ENCODE data around the gene ATF2.

ATF2 gene, protein sequence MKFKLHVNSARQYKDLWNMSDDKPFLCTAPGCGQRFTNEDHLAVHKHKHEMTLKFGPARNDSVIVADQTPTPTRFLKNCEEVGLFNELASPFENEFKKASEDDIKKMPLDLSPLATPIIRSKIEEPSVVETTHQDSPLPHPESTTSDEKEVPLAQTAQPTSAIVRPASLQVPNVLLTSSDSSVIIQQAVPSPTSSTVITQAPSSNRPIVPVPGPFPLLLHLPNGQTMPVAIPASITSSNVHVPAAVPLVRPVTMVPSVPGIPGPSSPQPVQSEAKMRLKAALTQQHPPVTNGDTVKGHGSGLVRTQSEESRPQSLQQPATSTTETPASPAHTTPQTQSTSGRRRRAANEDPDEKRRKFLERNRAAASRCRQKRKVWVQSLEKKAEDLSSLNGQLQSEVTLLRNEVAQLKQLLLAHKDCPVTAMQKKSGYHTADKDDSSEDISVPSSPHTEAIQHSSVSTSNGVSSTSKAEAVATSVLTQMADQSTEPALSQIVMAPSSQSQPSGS

DNA sequence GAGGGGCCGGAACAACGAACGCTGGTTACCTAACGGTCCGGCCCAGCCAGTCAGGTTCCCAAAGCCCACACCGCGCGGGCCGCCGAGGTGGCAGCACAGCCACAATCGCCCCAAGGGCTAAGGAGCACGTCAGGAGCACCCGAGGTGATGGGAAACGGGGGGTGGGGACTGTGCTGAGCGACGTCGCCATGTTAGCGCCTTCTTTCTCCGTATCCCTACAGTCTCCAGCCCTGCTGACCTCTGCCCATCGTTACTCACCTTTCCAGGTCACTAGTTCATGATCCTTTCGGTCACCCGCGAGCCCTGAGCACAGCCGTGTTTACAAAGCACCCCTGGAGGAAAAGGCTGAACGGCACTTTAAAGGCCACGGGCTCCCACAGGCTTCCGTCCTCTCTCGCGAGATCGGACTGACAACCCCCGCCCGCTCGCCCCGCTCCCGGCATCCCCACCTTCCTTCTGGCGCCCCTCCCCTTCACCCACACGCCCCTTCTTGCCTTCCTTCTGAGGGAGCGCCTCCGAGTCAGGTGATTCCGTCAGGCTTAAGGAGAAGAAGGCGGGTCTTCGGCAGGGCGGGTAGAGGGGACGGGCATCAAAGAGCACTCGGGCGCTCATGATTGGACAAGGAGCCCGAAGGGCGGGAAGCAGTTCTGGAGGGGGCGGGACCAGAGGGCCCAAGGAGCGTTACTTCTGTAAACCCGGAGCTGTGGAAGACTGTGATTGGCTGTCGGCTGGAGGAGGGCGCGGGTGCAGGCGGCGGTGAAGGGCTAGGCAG lies at the start of gene ATF2:
Gene ATF2, minus strand, starts transcription at position 412 of the 772 bp plus-strand sequence. CDS start 31,760 bp downstream, outside the sequence.
- DNase-seq: peak; percentile 95

DNA sequence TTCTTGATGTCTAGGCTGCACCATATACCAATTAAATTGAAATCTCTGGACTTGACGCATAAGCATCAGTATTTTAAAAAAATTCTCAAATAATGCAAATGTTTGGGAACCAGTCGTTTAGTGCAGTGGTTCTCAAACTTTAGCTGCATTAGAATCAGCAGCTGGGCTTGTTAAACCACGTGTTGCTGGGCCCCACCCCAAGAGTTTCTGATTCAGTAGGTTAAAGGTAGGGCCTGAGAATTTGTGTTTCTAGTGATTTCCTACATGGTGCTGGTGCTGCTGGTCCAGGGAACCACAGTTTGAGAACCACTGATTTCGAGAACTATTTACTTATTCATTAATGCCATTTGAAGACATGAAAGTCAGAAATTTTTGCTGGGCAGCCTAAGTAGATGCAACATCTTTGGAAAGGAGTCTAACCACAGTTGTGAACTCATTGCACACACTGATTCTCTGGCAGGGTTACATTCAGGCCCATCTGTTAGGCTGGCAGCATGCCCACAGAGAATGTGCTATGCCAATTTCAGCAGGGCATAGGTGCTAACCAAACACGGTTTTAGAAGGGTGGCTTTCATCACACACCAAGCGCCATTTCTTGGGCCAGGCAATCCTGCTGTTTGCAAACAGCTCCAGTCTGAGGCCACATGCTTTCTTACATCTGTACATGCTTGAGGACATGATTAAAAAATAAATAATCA lies 39.9 kb upstream of the ATF2 start:
- DNase-seq: peak; percentile 35

DNA sequence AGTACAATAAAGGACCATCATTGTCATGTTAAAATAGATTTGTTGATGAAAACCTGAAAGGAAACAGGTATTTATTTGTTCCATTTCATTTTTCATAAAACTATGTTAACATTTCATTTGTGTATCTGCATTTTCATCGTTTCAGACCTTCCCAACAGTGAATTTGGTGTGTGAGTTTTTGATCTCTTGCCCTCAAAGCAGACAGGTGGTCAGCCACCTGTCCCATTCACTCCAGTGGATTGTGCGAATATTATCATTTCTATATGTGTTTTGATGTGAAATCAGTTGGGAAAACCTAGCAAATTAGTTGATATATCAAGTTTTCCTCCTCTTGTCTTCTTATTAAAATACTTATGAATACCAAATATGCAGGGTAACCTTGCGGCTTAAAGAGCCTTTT lies 38.9 kb upstream of the ATF2 start:
- DNase-seq: no peak

DNA sequence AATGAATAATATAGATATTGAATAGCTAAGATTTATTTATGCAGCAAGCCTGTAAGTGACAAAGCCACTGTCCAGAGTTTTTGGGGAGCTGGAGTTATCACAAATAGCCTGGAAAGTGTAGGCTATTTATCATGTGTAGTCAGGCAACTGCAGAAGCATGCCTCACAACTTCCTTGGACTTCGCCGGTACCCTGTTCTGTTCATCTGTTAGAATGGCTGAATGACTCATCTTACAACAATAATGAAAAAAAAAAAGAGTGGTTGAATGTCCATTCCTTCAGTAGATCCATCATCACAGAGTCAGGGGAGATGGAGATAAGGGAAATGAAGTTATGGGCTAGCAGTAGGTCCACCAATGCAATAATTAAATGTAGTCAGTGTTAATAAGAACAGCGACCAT lies 37.5 kb upstream of the ATF2 start:
- DNase-seq: no peak

DNA sequence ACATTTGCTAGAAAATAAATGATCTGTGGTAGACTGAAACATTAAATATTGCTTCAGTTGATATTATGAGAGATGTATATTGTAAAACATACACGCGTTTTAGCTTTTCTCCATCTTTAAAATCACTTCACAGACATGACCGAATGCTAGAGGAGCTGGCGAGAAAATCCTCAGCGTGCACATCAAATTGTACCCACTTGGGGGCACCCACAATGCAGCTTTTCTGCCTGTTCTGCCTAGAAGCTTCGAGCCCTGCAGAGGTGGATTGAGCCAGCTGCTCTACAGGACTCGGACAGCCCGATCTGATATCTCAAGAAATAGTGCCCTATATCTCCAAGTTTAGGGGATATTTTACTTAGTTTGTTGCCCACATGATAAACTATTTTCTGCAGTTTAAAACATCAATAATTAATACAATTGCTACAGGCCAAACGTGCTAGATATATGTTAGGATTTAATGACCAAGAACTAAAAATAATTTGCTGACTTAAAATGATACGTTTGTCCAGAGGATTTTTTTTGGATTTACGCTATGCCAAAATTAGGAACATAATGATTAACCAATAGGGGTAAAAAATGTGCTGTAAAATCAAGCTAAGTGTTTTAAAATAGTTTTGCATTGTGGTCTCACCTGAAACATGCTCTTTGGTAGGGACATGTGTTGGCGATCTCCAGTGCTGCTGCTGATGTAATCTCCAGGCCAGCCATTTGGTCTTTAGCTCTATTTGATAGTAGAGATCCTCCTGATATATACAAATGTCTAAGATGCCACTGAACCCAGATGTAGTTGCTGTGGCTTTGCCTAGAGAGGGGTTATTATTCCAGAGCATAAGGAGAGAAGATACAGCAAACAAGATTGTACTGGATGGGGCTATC lies 35.9 kb upstream of the ATF2 start:
- DNase-seq: no peak

DNA sequence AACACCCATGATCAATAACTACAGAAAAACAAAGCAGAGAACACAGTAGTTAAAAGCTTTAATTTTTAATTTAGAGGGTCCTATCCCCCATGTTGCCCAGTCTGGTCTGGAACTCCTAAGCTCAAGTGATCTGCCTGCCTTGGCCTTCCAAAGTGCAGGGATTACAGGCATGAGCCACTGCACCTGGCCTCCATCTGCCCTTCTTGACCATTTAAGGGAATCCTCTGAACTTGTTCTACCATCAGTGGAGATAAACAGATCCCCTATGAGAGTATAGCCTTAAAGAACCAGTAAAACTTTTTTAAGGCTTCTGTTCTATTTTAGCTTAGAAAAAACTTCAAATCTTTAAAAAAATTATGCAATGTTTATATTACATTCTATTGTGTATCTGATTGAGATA lies 27.0 kb upstream of the ATF2 start:
- no peak for DNase-seq

DNA sequence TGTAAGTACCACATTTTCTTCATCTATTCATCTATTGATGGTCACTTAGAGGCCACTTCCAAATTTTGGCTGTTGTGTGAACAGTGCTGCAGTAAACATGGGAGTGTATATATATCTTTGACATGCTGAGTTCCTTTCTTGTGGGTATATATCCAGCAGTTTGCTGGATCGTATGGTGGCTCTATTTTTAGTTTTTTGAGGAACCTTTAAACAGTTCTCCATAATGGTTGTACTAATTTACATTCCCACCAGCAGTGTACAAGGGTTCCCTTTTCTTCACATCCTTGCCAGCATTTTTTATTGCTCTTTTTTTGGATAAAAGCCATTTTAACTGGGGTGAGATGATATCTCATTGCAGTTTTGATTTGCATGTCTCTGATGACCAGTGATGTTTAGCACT lies 20.8 kb upstream of the ATF2 start:
- DNase-seq: no peak

DNA sequence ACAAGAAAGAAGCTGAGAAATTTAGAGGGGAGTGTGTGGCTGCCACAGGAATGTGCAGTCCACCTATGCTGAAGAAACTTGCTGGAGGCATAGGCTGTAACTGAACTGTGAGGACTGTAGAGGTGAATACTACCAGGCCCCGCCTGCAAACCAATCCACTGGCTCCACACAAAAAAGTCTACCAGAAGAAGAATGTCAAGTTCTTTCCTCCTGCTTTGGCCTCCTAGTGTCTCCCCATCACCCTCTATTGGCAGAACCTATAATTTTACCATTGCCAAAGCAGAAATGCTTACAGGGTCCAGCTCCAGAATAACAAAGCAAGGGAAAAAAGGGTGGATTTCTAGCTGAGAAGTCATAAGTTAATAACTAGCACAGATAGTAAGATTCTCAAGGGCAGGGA lies 19.4 kb upstream of the ATF2 start:
- DNase-seq: no peak

DNA sequence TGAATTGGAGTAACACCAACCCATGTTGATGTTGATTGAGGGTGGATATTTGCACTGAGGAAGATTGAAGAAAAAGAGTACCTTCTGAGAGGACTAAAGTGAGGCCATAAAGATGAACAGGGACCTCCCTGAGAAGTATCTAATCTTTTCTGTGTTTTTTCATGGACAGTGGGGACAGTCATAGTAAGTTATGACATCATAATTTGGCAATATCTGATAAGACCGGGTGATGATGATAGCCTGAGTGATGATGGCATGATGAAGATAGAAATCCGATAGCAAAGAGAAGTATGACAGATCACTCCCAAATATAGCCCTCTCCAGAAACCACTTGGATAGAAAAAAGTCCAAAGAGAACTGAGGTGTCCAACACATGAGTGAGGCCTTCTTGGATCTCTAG lies 15.7 kb upstream of the ATF2 start:
- DNase-seq: no peak

DNA sequence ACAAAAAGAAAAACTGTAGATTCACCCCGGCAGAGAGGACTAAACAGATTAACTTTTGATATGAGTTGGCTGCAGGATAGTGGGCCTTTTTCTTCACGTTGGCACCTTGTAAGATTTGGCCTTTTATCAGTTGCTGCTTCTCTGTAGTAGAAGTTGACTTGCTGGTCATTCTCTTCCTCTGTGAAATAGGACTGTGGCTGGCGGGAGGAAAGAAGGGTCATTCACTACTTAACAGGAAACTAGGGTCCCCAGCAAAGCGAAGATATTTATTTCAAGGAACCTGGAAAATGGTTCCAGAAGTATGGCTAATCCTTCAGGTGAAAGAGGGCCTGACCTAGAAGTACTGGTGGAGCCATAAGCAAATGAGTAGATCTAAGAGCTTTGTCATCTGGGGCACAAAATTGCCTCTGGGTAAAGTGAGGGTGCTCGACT lies 13.9 kb upstream of the ATF2 start:
- DNase-seq: no peak

DNA sequence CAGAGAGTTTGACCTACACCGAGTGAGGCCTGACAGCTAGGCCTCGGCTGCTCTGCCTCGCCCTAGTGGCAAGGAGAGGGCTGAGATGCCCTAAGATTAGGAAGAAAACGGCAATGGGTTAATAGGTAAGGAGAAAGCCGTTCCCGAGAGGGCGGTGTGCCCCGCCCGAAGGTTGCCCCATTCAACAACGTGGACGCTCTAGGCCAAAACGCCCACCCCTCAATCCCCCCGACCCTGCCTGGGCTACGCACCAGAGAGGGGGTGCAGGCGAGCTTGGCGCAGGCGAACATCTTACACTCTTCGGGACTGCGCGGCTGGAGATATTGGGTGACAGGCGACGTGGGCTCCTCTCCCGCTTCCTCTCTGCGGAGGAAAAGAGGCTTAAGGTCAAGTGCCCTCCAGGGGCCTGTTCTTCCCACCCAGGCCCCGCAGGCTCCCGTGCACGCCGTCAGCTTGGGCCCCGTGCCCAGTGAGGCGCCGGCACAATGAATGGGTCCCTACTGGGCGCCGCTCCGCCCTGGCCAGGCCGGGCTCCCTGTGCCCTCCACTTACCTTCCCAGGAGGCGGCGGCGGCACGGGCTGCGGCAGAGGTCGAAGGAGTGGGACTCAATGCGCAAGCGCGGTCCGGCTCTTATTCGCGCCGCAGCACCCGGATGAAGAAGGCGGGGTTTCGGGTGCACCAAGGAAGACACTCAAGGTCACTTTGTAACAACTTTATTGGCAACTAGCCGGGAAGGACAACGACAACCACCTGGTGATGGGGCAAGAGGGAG lies 13.3 kb upstream of the ATF2 start, which contains the start of gene ATP5MC3:
Gene ATP5MC3, minus strand, starts transcription at position 607 of the 773 bp plus-strand sequence. Its CDS starts 317 bp downstream, at position 290.
- peak; percentile 89 for DNase-seq

DNA sequence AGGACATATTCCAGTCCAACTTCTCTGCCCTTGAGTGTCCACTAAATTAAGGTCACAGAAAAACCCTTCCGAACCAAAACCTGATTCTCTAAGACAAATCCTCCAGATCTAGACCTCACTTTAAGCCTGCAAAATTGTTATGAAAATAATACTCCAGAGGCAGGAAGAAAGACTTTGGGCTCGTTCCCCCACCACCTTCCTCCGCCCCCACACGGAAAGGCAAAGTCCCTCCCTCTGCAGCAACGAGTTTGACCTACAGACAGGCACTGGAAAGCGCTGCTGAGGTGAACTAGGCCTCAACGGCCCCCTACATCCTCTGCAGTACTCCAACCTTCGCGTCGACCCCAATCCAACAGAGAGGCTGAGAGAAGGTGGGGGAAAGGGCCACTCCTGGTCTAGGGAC lies 12.7 kb upstream of the ATF2 start:
- no peak for DNase-seq

DNA sequence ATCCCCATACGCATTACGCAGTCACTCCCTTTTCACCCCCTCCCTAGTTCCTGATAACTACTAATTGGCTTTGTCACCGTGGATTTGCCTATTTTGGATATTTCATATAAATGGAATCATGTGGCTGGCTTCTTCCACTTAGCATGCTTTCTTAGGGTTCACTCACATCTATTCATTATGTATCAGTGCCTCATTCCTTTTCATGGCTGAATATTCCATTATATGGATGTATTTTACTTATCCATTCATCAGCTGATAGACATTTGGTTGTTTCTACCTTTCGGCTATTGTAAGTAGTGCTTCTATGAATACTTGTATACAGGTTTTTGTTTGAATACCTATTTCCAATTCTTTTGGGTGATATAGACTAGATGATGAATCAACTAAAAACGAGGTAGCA lies 8.6 kb upstream of the ATF2 start:
- no peak for DNase-seq

DNA sequence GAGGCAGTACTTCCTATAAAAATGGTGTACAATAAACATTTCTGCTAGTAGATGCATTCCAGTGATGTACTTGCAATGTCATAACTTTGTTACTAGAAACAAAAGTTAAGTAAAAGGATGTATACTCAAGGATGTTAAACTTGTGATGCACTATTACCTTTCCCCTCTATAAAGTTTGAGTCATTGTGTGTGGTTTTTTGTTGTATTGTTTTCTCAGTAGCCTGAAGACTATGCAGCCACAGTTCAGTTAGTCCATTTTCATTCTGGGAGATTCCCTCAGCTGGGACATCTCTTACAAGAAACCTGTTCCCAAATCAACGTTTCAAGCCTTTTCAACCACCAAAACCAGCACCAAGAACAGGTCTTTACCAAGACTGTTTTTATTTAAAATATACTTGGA lies 7.9 kb upstream of the ATF2 start:
- no peak for DNase-seq

DNA sequence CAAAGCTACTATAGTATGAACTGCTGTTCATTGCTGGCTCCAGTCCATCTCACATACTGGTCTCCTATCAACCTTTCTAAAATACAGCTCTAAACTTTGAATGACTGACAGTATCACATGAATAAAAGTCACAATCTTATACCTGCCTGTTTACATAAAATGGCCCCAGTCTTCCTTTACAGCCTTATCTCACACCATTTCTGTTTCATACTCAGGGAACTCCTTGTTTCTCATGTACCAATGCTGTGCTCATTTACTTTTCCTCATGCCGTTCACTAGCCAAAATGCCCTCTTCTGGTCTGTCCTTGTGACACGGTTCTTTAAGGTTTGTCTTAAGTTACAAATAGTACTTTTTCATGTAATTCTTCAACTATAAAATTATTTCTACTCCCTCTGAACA lies 7.3 kb upstream of the ATF2 start:
- no peak for DNase-seq

DNA sequence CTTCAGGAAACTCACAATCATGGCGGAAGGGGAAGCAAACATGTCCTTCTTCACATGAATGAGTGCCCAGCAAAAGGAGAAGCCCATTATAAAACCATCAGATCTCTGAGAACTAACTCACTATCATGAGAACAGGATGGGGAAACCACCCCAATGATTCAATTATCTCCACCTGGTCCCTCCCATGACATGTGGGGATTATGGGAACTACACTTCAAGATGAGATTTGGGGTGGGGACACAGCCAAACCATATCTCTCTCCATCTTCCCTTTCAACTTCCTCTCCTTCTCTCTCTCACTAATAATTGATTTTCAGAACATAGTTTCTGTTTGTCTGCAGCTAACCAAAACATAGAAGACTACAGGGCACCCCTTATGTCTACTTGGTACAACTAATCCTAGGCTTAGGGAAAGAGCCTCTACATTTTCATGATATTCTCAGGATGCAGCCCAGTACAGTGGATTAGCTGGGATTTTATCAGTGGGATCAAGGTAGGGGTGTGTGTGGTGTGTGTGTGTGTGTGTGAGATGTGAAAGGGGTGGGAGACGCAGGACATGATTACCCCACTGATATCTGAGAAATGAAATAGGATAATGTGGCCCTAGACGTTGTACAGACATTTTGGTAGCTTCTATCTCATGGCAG lies 2.8 kb upstream of the ATF2 start:
- no peak for DNase-seq

DNA sequence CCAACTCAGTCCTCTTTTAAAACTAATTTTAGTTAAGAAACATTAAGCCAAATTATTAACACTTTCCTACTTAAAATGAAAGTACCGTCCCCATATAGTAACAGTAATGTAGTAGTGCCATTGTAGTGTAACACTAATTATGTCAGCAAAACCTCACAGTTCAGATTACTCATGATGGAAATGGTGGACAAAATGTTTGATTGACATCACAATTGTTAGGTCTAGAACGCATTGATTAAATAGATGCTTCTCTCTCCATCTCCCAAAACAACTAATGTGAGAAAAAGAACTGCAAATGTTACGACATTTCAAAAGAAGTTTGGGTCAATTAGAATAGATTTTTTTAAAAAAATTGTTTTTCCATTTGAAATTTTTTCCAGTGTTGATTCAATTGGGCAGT lies 1.2 kb upstream of the ATF2 start:
- no peak for DNase-seq

DNA sequence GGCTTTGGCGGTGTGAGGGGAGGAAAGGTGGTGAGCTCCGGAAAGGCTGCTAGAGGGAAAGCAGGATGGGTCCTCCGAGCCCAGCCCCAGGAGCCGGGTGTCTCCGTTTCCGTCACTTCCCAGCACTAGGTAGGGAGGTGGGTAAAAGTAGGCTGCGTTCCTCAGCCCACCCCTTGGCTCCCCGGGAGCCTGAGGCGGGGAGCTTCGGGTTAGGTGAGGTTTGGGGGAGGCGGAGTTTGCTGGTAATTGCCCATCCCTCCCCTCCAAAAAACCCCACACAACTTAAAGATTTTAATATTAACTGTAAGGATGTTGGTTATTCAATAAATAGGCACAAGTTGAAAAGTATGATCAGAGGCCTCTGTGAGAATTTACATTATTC lies 552 bp upstream of the ATF2 start:
- no peak for DNase-seq

DNA sequence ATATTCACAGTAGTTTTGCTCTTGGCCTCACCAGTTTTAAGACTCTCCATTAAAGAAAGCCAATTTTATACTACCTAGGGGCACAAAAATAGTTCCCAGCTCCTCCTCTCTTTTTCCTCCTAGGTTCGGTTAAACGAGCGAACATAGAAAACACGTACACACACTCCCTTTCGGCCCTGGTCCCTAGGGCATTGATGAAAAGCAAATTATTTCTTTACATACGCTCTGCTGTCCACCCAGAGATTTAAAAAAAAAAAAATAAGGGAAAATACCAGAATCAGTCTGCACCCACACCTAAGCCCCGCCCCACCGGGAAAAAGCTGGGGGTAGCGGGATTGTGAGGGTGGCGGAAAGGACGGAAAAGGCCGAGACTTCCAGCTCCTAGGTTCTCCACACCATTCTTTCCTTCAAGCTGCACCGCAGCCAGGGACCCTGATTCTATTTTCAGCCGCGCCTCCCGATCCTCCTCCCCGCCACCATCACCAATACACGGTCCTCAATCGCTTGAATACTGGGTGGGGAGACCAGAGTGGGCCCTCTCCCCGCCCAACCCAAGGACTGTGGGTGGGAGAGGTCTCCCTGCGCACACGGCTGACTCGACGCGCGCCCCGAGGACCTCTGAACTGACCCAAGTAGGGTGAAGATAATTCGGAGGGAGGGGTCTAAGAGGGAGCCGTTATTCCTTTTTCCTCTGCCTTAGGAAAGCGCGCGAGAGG lies 769 bp downstream of the ATF2 start:
- DNase-seq: no peak

DNA sequence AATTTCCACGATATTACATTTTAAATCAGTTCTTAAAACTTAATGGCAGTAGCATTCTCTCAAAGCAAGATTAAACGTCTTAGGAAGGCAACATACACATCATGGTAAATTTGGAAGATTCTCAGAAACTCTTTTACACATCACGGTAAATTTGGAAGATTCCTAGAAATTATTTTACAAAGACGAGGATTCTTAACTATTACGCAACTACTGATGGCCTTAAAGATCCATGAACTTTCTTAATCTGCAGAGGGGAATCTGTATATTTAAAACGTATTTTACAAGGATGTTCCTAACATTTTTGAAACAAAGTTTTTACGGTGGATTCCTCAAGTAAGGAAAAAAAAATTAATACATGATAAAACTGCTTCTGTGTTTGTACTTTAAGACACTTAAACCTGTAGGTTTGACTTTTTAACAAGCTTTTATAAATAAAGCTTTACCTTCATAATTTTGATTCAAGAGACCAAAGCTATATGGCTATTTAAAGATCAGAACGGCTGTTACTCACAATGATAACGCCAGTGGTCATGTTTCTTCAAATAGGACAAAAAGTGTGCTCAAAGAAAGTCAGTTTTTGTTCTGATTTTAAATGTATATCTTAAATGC lies 1.7 kb downstream of the ATF2 start:
- DNase-seq: no peak

Data from NCI-H2029 treated with DMSO at 0.1 percent for 48 hours (cell line).